AG09309 (cell line): ENCODE results near the gene ITGA5.

ENCODE experiments used
- DNase-seq: peaks from one replicate; pipeline ENCODE4 v3.0.0-alpha.2; 2010; ENCODE audit warnings: low read depth
- H3K4me3 ChIP-seq: 2 replicates; pipeline ENCODE4 v1.5.1; 2011; ENCODE audit warnings: mild to moderate bottlenecking, low read depth, low read length, moderate library complexity; ENCODE audit not compliant: control insufficient read depth
- TF ChIP-seq, protein P1 (sequence below): IDR thresholded peaks from 2 replicates; pipeline ENCODE4 v1.5.1; 2011; ENCODE audit warnings: mild to moderate bottlenecking, low read depth, low read length, inconsistent platforms; ENCODE audit not compliant: insufficient read depth, control insufficient read depth; ENCODE audit errors: missing control alignments

Gene ITGA5

DNA sequence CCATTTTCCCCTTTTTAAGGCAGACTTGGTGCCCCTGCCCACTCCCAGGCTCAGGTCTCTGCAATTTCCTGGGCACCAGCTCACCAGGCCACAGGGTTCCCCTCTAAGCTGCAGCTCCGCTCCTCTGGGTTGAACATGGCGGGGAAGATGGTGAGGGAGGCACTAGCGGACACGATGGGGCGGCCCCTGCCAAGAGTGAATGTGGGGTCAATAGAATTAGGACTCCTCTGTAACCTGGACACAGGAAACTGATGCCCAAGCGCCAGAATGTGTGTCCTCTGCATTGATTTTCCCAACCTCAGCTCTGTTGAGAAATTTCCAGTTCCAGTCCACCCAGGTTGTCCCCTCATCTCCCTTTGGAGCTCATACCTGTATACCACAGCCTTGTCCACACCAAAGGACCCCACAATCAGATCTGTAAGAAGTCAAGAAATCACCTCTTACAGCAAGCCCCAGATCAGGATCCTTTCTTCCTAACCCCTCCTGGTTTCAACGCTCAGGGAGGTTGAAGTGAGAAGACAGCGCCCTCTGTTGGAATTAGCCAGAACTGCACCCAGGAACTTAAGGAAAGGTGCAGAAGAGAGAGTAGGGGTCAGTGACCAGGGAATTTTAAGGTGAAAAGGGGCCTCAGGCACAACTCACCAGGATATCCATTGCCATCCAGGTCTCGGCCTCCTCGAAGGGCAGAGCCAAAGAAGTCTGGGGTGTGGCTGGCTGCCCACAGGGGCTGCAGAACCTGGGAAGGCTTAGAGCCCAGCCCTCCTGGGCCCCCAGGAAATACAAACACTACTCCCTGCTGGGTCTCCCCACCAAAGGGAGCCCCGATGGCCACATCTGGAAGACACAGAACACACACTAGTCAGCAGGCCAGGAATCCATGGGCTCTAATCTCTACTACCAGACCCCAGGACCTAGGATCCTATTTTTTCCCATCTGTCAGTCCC lies 14.7 kb downstream of the ITGA5 start:
- no peak for DNase-seq
- TF ChIP-seq, protein P1, sequence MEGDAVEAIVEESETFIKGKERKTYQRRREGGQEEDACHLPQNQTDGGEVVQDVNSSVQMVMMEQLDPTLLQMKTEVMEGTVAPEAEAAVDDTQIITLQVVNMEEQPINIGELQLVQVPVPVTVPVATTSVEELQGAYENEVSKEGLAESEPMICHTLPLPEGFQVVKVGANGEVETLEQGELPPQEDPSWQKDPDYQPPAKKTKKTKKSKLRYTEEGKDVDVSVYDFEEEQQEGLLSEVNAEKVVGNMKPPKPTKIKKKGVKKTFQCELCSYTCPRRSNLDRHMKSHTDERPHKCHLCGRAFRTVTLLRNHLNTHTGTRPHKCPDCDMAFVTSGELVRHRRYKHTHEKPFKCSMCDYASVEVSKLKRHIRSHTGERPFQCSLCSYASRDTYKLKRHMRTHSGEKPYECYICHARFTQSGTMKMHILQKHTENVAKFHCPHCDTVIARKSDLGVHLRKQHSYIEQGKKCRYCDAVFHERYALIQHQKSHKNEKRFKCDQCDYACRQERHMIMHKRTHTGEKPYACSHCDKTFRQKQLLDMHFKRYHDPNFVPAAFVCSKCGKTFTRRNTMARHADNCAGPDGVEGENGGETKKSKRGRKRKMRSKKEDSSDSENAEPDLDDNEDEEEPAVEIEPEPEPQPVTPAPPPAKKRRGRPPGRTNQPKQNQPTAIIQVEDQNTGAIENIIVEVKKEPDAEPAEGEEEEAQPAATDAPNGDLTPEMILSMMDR: peak; percentile 88
- H3K4me3 ChIP-seq: no peak overlapping the region

DNA sequence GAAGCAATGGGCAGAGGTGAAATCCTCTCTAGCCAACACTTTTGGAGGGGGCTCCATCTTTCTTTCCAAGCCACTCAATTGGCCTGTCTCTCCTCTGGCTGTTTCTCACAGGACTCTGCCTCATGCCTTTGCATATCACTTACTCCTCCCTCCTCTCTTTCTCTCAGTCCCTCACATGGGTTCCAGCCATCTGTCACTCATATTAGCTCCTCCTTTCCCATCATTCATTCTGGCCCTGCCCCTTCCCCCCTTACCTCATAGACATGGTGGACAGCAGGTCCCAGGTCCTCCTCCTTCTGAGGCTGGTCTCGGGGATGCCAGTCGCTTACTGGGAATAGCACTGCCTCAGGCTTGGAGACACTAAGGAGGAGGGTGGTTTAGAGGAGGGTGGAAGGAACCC lies 17.9 kb downstream of the ITGA5 start:
- H3K4me3 ChIP-seq: no peak overlapping the region
- no peak for DNase-seq
- TF ChIP-seq, protein P1: no peak

DNA sequence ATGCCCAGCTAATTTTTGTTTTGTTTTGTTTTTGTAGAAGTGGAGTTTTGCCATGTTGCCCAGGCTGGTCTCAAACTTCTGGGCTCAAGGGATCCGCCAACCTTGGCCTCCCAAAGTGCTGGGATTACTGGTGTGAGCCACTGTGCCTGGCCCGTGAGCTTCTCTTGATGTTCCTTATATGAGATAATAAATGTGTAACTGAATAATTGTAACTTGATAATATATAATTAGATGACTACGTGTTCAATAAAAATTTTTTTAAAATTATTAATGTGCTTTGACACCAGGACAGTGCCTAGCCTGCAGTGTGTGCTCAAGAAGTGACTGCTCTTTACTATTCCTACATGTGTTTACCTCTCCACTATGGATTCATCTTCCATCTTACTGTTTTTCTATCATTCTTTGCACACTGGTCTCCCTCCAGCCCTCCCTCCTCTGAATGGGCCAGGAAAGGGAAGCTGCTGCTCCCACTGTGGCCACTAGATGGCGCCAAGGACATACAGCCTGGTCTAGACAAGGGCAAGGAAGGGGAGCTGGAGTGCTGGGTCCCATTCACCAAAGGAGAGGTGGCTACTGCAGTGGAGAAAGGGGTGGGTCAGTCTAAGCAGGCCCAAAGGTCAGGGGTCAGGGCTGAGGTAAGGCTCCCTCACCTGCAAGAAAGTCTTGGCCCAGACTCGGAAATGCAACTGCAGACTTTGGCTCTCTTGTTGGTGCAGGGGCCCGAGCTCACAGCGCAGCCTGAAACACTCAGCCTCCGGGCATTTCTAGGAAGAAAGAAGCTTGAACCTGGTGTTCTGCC lies 19.9 kb downstream of the ITGA5 start:
- H3K4me3 ChIP-seq: no peak overlapping the region
- TF ChIP-seq, protein P1: peak; percentile 100
- DNase-seq: peak; percentile 46

DNA sequence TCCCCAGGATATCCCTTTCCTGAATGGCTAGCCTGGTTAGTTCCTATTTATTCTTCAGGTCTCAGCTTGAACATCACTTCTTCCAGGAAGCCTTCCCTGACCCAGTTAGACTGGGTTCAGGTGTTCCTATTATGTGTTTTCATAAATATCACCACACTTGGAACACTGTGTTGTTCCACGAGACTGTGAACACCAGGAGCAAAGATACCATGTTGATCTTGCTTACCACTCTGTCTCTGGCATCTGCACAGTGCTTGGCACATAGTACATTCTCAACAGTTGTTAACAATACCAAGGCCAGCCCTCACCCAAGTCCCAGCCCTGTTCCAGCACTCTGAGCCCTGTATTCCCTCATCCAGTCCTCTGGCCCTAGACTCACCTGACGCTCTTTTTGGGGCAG lies 20.8 kb downstream of the ITGA5 start:
- no peak for DNase-seq
- H3K4me3 ChIP-seq: no peak overlapping the region
- TF ChIP-seq, protein P1: no peak

DNA sequence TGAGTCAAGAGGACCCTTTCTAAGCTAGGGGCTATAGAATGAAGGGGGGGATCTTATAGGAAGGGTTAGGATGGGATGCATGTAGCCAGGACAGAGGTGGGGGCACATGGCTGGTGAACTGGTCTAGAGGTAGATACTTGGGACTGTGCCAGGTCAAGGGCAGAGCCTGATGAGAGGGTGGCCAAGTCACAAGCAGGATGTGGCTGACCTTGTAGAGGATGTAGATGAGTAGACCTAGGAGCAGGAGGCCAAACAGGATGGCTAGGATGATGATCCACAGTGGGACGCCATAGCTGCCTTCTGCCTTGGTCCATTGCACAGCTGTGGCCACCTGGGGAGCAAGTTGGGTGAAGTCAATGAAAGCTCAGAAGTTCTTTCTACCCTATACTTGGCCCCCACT lies 21.9 kb downstream of the ITGA5 start:
- no peak for DNase-seq
- no peak overlapping the region for H3K4me3 ChIP-seq
- TF ChIP-seq, protein P1: no peak

DNA sequence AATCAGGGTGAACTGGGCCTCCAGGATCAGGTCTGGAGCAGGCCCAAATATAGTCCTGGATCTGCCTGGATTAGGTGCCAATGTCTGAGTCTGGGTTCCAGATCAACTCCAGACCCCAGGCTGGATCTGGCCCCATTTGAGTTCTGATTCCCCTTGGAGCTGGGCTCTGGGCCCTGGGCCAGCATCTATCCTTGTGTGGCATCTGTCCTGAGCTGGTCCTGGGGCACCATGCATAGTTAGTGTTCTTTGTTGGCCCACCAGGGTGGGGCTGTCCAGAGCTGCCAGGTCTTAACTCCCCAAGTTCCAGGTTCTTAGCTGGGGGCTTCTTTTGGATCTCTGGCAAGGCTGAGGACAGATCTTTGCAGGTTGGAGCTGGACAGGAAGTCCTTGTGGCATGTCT lies 23.5 kb downstream of the ITGA5 start:
- no peak for DNase-seq
- no peak overlapping the region for H3K4me3 ChIP-seq
- TF ChIP-seq, protein P1: no peak
